Endothelial cell (in vitro differentiated cells): ENCODE results near the gene SLC38A10. TPM values are rescaled to one million over a fixed set of nuclear protein-coding genes. Genes with fewer than 3 reads are reported as not detected.
A peak's percentile ranks its signal among the peaks of the same experiment; 100 is the strongest.

Experiments
- DNase-seq: peaks from one replicate; pipeline ENCODE4 v3.0.0; 2021; ENCODE audit warnings: low spot score
- H3K27ac Mint-ChIP-seq: one replicate; pipeline ENCODE4 v1.8.0; 2021; ENCODE audit warnings: mixed read lengths, inconsistent platforms; ENCODE audit not compliant: unreplicated experiment
- H3K27me3 Mint-ChIP-seq: one replicate; pipeline ENCODE4 v1.8.0; 2021; ENCODE audit warnings: mild to moderate bottlenecking, moderate library complexity, mixed read lengths, inconsistent platforms; ENCODE audit not compliant: unreplicated experiment
- H3K36me3 Mint-ChIP-seq: one replicate; pipeline ENCODE4 v1.8.0; 2021; ENCODE audit warnings: mild to moderate bottlenecking, low read depth, mixed read lengths, inconsistent platforms; ENCODE audit not compliant: unreplicated experiment
- H3K4me1 Mint-ChIP-seq: one replicate; pipeline ENCODE4 v1.8.0; 2021; ENCODE audit warnings: mild to moderate bottlenecking, mixed read lengths, inconsistent platforms; ENCODE audit not compliant: unreplicated experiment
- H3K4me3 Mint-ChIP-seq: one replicate; pipeline ENCODE4 v1.8.0; 2021; ENCODE audit warnings: mild to moderate bottlenecking, mixed read lengths, inconsistent platforms; ENCODE audit not compliant: unreplicated experiment
- H3K9me3 Mint-ChIP-seq: one replicate; pipeline ENCODE4 v1.8.0; 2021; ENCODE audit warnings: mixed read lengths, inconsistent platforms; ENCODE audit not compliant: unreplicated experiment
- total RNA-seq: library from RNA; stranded (reverse); fragmentation: NEBNext Ultra II Directional; extraction: Animal tissue kit (Norgen Biotek cat#: 25700); gene quantifications from one replicate; pipeline ENCODE4 v1.2.1, GENCODE V29; 2021; ENCODE audit not compliant: unreplicated experiment
- TF ChIP-seq, protein P1 (sequence below): fragments of 200-600 bp; sonication (generic); IDR thresholded peaks from one replicate; pipeline ENCODE4 v1.5.0; 2021; ENCODE audit warnings: antibody characterized with exemption; ENCODE audit not compliant: unreplicated experiment

SLC38A10 gene
- total RNA-seq, 1 donor from 2014 or later, result 57.2 TPM

DNA sequence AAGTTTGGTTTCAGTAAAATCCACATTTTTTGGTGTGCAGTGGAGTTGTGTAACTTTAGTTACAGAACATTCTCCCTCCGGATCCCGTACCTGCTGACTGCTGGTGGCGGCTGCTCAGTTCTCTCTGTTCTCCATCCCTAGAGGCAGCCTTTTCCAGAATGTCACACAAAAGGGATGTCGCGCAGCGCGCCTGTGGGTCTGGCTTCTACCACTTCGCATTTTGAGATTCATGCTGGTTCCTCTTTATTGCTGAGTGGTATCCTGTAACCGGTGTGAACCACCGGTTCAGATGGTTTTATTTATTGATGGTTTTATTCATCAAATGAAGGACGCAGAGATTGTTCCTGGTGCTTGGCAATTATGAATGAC, 71.4 kb downstream of the SLC38A10 start:
- Mint-ChIP-seq H3K27me3 (peaks cover 2% of the 10 kb centered on the region), H3K27ac (no peak overlapping the region), H3K4me1 (peaks cover 9% of the 10 kb centered on the region), H3K36me3 (peaks cover 13% of the 10 kb centered on the region), H3K4me3 (peak overlapping the region; percentile 89), H3K9me3 (no peaks in the 10 kb centered on the region)
- no peak for DNase-seq
- TF ChIP-seq, protein P1, sequence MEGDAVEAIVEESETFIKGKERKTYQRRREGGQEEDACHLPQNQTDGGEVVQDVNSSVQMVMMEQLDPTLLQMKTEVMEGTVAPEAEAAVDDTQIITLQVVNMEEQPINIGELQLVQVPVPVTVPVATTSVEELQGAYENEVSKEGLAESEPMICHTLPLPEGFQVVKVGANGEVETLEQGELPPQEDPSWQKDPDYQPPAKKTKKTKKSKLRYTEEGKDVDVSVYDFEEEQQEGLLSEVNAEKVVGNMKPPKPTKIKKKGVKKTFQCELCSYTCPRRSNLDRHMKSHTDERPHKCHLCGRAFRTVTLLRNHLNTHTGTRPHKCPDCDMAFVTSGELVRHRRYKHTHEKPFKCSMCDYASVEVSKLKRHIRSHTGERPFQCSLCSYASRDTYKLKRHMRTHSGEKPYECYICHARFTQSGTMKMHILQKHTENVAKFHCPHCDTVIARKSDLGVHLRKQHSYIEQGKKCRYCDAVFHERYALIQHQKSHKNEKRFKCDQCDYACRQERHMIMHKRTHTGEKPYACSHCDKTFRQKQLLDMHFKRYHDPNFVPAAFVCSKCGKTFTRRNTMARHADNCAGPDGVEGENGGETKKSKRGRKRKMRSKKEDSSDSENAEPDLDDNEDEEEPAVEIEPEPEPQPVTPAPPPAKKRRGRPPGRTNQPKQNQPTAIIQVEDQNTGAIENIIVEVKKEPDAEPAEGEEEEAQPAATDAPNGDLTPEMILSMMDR, result no peak

DNA sequence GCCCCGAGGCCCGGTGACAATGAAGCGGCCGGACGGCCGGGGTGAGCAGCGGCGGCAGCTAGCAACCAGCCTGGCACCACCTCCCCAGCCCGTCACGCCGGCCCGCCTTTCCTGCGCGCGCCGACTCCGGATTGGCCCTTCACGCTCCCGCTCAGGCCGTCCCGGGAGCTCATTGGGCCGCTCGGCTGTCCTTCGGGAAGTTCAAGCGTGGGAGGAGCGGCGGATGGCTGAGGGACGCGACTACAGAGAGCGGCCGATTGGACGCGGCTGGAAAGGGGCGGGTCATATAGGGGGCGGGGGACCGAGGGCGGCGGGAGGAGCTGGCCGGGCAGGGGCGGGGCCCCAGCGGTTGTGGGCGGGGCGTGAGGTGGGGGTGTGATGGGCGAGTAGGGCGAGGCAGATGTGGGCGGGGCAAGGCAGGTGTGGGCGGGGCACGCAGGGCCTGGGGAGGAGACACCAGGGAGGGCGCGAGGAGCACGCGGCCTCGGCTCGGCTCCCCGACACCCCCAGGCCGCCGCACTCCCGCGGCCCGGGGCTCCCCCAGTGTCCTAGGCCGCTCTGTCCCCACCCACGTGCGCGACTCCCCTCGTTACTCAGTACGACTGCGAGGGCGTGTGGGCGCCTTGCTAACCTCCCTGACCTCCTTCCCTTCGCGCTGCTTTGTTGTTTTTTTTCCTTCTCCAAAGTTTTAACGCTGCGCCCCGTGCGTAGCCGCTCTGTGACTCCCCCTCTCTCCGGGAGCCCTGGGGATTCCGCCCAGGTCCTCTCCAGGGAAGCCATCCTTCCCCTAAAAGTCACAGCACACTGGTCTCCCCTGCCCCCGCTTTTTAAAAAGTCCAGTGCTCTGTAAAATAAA, 72.0 kb downstream of the SLC38A10 start, which contains the start of gene CEP131:
TSS of gene CEP131 (minus strand) at position 60 of the 856 bp plus-strand sequence. CDS start 2,909 bp downstream, outside the sequence.
- H3K27ac Mint-ChIP-seq, result no peak within 1 kb of the TSS

DNA sequence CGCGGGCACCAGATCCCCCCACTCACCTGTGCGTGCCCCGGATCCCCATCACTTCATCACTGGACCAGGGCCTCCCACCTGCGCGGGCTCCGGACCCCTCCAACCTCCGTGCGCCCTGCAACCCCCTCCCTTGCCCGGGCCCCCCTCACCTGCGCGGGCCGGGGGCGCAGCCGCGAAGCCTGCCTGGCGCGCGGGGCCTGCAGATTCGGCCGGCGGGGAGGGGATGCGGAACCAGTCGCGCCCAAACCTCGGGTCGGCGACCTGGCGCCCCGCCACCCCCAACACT, 72.5 kb downstream of the SLC38A10 start:
- DNase-seq, result no peak
- no peaks in the 10 kb centered on the region for H3K9me3 Mint-ChIP-seq
- H3K4me1 Mint-ChIP-seq, result peaks cover 6% of the 10 kb centered on the region
- peaks cover 2% of the 10 kb centered on the region for H3K27me3 Mint-ChIP-seq
- peak overlapping the region; percentile 82 for H3K4me3 Mint-ChIP-seq
- H3K27ac Mint-ChIP-seq, result no peak overlapping the region
- TF ChIP-seq, protein P1, result no peak
- peaks cover 7% of the 10 kb centered on the region for H3K36me3 Mint-ChIP-seq

More for the DNA sequence above, 72.0 kb downstream of the SLC38A10 start, which contains the start of gene CEP131:
- TF ChIP-seq, protein P1, result no peak
- Mint-ChIP-seq H3K9me3 (no peaks in the 10 kb centered on the region), H3K4me3 (peak within 1 kb of the TSS; percentile 89), H3K27me3 (peaks cover under 1% of the 10 kb centered on the region), H3K4me1 (peaks cover 9% of the 10 kb centered on the region), H3K36me3 (peaks cover 10% of the 10 kb centered on the region)
- peak; percentile 99 for DNase-seq

DNA sequence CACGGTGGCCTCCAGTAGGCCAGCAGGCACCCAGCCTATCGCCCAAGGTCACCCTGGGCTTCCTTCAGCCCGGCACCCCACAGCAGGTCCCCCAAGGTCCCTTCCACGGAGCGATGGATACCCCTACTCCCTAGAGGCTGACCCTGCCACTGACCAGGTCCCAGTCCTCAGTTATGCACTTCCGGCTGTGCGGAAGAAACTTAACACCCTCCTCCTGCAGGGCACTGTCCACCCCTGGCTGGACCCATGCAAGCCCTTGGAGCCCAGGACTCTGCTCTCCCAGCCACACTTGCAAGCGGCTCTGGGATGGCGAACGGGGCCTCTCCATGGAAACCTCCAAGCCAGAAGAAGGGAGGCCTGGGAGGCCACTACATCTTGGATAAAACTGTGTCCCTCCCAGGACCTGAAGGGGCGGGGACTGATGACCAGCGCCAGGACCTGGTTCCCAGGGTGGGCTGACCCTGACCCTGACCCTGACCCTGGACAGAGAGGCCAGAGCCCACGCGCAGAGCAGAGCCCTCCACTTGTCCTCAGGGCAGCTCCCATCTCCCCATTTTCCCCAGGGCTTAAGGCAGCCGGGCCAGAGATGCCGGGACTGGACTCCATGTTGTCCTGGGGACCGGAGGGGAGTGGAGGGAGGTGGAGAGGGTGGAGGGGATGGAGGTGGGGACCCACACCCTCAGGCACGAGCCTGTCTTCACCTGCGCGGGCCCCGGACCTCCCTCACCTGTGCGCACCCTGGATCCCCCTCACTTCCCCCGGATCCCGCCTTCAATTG, 73.1 kb downstream of the SLC38A10 start:
- H3K27ac Mint-ChIP-seq, result no peak overlapping the region
- H3K27me3 Mint-ChIP-seq, result peaks cover 2% of the 10 kb centered on the region
- peak overlapping the region; percentile 82 for H3K4me3 Mint-ChIP-seq
- peaks cover 7% of the 10 kb centered on the region for H3K4me1 Mint-ChIP-seq
- peaks cover 5% of the 10 kb centered on the region for H3K36me3 Mint-ChIP-seq
- TF ChIP-seq, protein P1, result no peak
- DNase-seq, result no peak
- no peaks in the 10 kb centered on the region for H3K9me3 Mint-ChIP-seq
